Transverse colon (tissue), 4 donors: ENCODE data around the gene SLC1A1. TPM values are rescaled to one million over a fixed set of nuclear protein-coding genes. Genes with fewer than 3 reads are reported as not detected.
"Not testable (repeated sequence)": the region's sequence is repeated elsewhere in the genome, so short reads cannot be mapped to it uniquely, and the experiment has no call there.

Experiments used
- DNase-seq: peaks from one replicate; pipeline ENCODE4 v3.0.0-alpha.2; 2019
- H3K27ac ChIP-seq, 4 donors: fragments of 200-600 bp; sonication (generic); 2 replicates each; pipeline ENCODE4 v1.5.1; 2016 to 2018; ENCODE audit warnings: inconsistent platforms in 4 of 4
- H3K27me3 ChIP-seq: fragments of 200-600 bp; sonication (generic); 2 replicates; pipeline ENCODE4 v1.5.1; 2017; ENCODE audit warnings: inconsistent platforms
- H3K36me3 ChIP-seq, 4 donors: fragments of 200-600 bp; sonication (generic); 2 replicates each; pipeline ENCODE4 v1.5.1; 2017 to 2019; ENCODE audit warnings: inconsistent platforms in 4 of 4
- H3K4me1 ChIP-seq, 4 donors: fragments of 200-600 bp; sonication (generic); 2 replicates each; pipeline ENCODE4 v1.5.1; 2017 to 2020; ENCODE audit warnings: inconsistent platforms in 4 of 4
- H3K4me3 ChIP-seq, 4 donors: fragments of 200-600 bp; sonication (generic); 1 replicate in 1 of 4; 2 replicates in 3 of 4; pipeline versions ENCODE4 v1.5.1 to v1.6.1; 2017 to 2019; ENCODE audit warnings: inconsistent platforms in 4 of 4
- H3K9me3 ChIP-seq, 2 donors: fragments of 200-600 bp; sonication (generic); 2 replicates each; pipeline ENCODE4 v1.5.1; 2017 to 2019; ENCODE audit warnings: inconsistent platforms in 2 of 2
- EP300 ChIP-seq: sonication (generic); formaldehyde crosslinking; IDR thresholded peaks from one replicate; pipeline ENCODE4 v1.6.1; 2017; ENCODE audit warnings: antibody characterized with exemption, low read depth
- POLR2A ChIP-seq: fragments of 450-650 bp; IDR thresholded peaks from one replicate; pipeline ENCODE4 v1.6.1; 2016; ENCODE audit warnings: antibody characterized with exemption, mild to moderate bottlenecking, moderate library complexity
- POLR2AphosphoS5 ChIP-seq, 3 donors: sonication (generic); formaldehyde crosslinking; IDR thresholded peaks; one replicate each; pipeline ENCODE4 v1.6.1; 2016; ENCODE audit warnings: antibody characterized with exemption in 3 of 3
- WGBS, 2 donors: methylation state at CpG; one replicate each; pipeline ENCODE4 v1.1.5; 2018; ENCODE audit warnings: low coverage in 1 of 2; 5-methylcytosine and 5-hydroxymethylcytosine counted together
- in situ Hi-C, 4 donors: fragments of 200-750 bp; cut with MboI; loops; one replicate each; pipeline versions ENCODE4 v1.15.0 to v1.15.1; 2017; ENCODE audit warnings: low sequenced_read_pairs in 3 of 4, low pct_ligation_motif_present in 1 of 4, low pct_unique_long_range_greater_than_20kb in 1 of 4
- intact Hi-C: fragments of 100-400 bp; cut with DNase I; formaldehyde crosslinking; loops from one replicate; pipeline ENCODE4 v1.15.1; 2023; ENCODE audit warnings: low total_unique reads
- total RNA-seq, 4 donors: library from RNA; depleted of rRNA; stranded (reverse); fragments of >200 nt; gene quantifications; one replicate each; pipeline ENCODE4 v1.1.0, GENCODE V29; 2016
- TF ChIP-seq, protein P1 (sequence below), 5 experiments: fragments of 200-600 bp in 3 of 5; fragments of 450-650 bp in 2 of 5; sonication (generic) in 3 of 5; IDR thresholded peaks; 1 replicate in 2 of 5; 2 replicates in 3 of 5; pipeline ENCODE4 v1.5.1; 2016 to 2017; ENCODE audit warnings: antibody characterized with exemption in 5 of 5, inconsistent platforms in 3 of 5, mild to moderate bottlenecking in 2 of 5, moderate library complexity in 1 of 5

Gene SLC1A1
- total RNA-seq, 4 donors from 2014 or later = 0.80 to 63.2 (median 28.7) TPM

DNA sequence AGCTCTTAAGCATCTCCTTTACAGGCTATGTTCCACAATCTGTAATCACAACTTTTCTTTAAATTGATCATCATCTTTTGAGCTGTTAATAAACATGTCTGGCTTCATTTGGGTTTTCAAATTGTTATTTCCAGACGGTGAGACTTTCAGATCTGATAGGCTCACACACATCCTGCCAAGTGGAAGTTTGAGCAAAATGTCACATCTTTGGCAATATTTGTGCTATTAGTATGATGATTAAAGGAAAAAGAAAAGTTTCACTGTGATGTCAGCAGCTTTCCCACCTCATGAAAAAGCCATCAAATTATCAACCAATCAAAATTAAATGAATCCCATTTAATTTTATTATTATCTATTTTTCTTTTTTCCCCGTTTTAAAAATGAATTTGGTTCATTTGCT is 29.8 kb downstream of the SLC1A1 start:
- Histone ChIP-seq H3K4me3 (no peak overlapping the region), H3K36me3 (no peaks in the 10 kb centered on the region), H3K4me1 (peaks cover 0 to 5% (median 0%) of the 10 kb centered on the region in 4 donors), H3K9me3 (no peaks in the 10 kb centered on the region), H3K27me3 (no peaks in the 10 kb centered on the region), H3K27ac (no peak overlapping the region)
- WGBS, 2 donors = 50 to 77% methylated on average over 2 of the region's 2 CpGs
- in situ Hi-C loops = no loop called here
- intact Hi-C loops = no loop called here
- no peak for TF ChIP-seq POLR2A
- no peak for TF ChIP-seq EP300
- TF ChIP-seq, protein P1, sequence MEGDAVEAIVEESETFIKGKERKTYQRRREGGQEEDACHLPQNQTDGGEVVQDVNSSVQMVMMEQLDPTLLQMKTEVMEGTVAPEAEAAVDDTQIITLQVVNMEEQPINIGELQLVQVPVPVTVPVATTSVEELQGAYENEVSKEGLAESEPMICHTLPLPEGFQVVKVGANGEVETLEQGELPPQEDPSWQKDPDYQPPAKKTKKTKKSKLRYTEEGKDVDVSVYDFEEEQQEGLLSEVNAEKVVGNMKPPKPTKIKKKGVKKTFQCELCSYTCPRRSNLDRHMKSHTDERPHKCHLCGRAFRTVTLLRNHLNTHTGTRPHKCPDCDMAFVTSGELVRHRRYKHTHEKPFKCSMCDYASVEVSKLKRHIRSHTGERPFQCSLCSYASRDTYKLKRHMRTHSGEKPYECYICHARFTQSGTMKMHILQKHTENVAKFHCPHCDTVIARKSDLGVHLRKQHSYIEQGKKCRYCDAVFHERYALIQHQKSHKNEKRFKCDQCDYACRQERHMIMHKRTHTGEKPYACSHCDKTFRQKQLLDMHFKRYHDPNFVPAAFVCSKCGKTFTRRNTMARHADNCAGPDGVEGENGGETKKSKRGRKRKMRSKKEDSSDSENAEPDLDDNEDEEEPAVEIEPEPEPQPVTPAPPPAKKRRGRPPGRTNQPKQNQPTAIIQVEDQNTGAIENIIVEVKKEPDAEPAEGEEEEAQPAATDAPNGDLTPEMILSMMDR (IDR thresholded peaks at IDR 0.05) = no peak
- no peak for TF ChIP-seq POLR2AphosphoS5 (IDR thresholded peaks at IDR 0.05)
- no peak for DNase-seq

DNA sequence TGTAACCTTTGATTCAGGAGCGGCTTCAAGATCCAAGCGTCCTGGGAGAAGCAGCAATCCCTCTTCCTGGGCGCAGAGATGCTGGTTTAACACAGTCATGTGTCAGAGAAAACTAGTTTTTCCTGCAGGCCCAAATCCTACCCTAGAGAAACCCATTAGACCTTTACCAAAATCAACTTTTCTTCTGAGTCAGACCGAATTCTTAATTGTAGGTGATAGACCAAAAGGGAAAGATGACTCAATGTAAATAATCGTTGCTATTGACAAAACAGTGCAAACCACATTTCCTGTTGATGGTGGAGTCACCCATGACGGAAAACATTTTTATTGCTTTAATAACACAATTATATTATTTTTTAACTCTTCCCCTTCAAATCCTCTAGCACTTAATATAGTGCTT is 40.1 kb downstream of the SLC1A1 start:
- in situ Hi-C loops (no loop called here), intact Hi-C loops (no loop called here)
- WGBS, 2 donors = 78 to 80% methylated on average over 6 of the region's 6 CpGs

DNA sequence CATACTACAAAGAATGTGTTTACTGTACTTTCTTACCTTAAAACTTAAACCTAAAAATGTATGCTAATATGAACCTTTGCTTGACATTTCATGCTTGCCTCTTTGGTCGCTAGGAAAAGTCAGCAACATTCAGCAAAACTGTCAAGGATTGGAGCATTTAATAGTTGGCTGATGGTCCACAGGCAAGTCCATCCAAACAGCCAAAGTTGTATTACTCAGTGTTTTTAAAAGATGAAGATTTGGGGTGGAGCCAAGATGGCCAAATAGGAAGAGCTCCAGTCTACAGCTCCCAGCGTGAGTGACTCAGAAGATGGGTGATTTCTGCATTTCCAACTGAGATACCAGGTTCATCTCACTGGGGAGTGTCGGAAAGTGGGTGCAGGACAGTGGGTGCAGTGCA is 40.6 kb downstream of the SLC1A1 start:
- H3K4me1 ChIP-seq, DNase-seq, H3K9me3 ChIP-seq, H3K36me3 ChIP-seq, in situ Hi-C loops, intact Hi-C loops, H3K4me3 ChIP-seq, H3K27me3 ChIP-seq, H3K27ac ChIP-seq: not testable (repeated sequence)
- 56 to 76% methylated on average over 1 to 3 of the region's 3 CpGs for WGBS, 2 donors

More for the DNA sequence above, 40.1 kb downstream of the SLC1A1 start:
- H3K27me3 ChIP-seq = no peaks in the 10 kb centered on the region
- H3K4me3 ChIP-seq = no peak overlapping the region
- H3K36me3 ChIP-seq = no peaks in the 10 kb centered on the region
- TF ChIP-seq, protein P1 (IDR thresholded peaks at IDR 0.05) = no peak
- TF ChIP-seq POLR2A (no peak), EP300 (no peak), POLR2AphosphoS5 (IDR thresholded peaks at IDR 0.05) (no peak)
- H3K27ac ChIP-seq = no peak overlapping the region
- H3K9me3 ChIP-seq = no peaks in the 10 kb centered on the region
- DNase-seq = no peak
- no peaks in the 10 kb centered on the region for H3K4me1 ChIP-seq

DNA sequence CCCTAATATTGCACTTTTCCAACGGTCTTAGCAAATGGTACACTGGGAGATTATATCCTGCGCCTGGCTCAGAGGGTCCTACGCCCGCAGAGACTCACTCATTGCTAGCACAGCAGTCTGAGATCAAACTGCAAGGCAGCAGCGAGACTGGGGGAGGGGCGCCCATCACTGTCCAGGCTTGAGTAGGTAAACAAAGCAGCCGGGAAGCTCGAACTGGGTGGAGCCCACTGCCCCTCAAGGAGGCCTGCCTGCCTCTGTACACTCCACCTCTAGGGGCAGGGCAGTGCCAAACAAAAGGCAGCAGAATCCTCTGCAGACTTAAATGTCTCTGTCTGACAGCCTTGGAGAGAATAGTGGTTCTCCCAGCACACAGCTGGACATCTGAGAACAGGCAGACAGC is 41.1 kb downstream of the SLC1A1 start:
- intact Hi-C loops, H3K4me3 ChIP-seq, H3K27me3 ChIP-seq, H3K4me1 ChIP-seq, H3K9me3 ChIP-seq, H3K27ac ChIP-seq, H3K36me3 ChIP-seq, in situ Hi-C loops, DNase-seq: not testable (repeated sequence)
- 78% methylated on average over 8 of the region's 8 CpGs; no CpG with 5 or more reads in 1 of the 2 donors for WGBS, 2 donors

DNA sequence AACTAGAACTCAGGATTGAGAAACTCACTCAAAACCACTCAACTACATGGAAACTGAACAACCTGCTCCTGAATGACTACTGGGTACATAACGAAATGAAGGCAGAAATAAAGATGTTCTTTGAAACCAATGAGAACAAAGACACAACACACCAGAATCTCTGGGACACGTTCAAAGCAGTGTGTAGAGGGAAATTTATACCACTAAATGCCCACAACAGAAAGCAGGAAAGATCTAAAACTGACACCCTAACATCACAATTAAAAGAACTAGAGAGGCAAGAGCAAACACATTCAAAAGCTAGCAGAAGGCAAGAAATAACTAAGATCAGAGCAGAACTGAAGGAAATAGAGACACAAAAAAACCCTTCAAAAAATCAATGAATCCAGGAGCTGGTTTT is 43.6 kb downstream of the SLC1A1 start:
- intact Hi-C loops, H3K4me3 ChIP-seq, H3K27ac ChIP-seq, in situ Hi-C loops, H3K36me3 ChIP-seq, H3K4me1 ChIP-seq, H3K27me3 ChIP-seq, DNase-seq, H3K9me3 ChIP-seq: not testable (repeated sequence)
- WGBS, 2 donors = 82 to 84% methylated on average over 2 of the region's 2 CpGs

DNA sequence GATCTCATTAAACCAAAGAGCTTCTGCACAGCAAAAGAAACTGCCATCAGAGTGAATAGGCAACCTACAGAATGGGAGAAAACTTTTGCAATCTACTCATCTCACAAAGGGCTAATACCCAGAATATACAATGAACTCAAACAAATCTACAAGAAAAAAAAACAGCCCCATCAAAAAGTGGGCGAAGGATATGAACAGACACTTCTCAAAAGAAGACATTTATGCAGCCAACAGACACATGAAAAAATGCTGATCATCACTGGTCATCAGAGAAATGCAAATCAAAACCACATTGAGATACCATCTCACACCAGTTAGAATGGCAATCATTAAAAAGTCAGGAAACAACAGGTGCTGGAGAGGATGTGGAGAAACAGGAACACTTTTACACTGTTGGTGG is 45.9 kb downstream of the SLC1A1 start:
- in situ Hi-C loops, H3K27me3 ChIP-seq, H3K36me3 ChIP-seq, H3K4me1 ChIP-seq, H3K4me3 ChIP-seq, intact Hi-C loops, DNase-seq, H3K9me3 ChIP-seq, H3K27ac ChIP-seq: not testable (repeated sequence)
- 100% methylated on average over 1 of the region's 1 CpG for WGBS, 2 donors
